ENCODE measurements around the gene KCNIP2.

KCNIP2 gene

GRCh38 chr10:101776161-101776817 is 67.3 kb downstream of the KCNIP2 start:
- Mint-ChIP-seq H3K27ac (no peak overlapping the region), H3K9me3 (no peaks in the 10 kb centered on the region), H3K4me3 (no peak overlapping the region), H3K4me1 (ENCODE audit: low read depth) (peaks cover 26% of the 10 kb centered on the region), H3K27me3 (peaks cover 53% of the 10 kb centered on the region), H3K36me3 (ENCODE audit: low read depth) (peaks cover 19% of the 10 kb centered on the region)

Measured in stimulated activated naive CD8-positive, alpha-beta T cell treated with anti-CD3 and anti-CD28 coated beads, Interleukin-15, Interleukin-2, amounts not matched to agents 100 ng/mL and 50 ng/mL, for 24 hours (primary cell).